ENCODE measurements around the gene JARID2.
"Not testable (repeated sequence)": the region's sequence is repeated elsewhere in the genome, so short reads cannot be mapped to it uniquely, and the experiment has no call there.

Gene JARID2

DNA sequence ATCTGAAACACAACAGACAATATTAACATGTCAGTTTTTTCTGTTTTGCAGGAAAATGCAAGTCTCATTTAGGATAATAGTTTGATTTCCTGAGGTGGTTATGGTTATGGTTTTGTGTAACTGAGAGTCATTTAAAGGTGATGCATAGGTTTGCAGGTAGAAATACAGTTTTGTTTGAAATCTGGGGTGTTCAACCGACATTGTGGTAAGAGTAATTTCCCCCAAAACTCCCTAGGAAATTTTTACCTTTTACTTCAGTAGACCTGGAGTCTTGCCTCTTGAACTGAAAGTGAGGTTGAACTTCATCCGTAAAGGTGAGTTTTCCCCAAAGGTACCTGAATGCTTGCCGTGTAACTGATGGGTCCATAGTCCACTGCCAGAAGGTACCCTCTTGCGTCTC lies 71.4 kb downstream of the JARID2 start:
- TF ChIP-seq, protein P1, sequence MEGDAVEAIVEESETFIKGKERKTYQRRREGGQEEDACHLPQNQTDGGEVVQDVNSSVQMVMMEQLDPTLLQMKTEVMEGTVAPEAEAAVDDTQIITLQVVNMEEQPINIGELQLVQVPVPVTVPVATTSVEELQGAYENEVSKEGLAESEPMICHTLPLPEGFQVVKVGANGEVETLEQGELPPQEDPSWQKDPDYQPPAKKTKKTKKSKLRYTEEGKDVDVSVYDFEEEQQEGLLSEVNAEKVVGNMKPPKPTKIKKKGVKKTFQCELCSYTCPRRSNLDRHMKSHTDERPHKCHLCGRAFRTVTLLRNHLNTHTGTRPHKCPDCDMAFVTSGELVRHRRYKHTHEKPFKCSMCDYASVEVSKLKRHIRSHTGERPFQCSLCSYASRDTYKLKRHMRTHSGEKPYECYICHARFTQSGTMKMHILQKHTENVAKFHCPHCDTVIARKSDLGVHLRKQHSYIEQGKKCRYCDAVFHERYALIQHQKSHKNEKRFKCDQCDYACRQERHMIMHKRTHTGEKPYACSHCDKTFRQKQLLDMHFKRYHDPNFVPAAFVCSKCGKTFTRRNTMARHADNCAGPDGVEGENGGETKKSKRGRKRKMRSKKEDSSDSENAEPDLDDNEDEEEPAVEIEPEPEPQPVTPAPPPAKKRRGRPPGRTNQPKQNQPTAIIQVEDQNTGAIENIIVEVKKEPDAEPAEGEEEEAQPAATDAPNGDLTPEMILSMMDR (IDR thresholded peaks at IDR 0.05; ENCODE audit: low read depth, low read length), result no peak
- no peak overlapping the region for H3K4me3 ChIP-seq (ENCODE audit: low read depth, low read length)
- no peak for DNase-seq (ENCODE audit: low read depth, low spot score)
- in situ Hi-C loops (cut with HindIII; ENCODE audit: low sequenced_read_pairs), result no loop called here

DNA sequence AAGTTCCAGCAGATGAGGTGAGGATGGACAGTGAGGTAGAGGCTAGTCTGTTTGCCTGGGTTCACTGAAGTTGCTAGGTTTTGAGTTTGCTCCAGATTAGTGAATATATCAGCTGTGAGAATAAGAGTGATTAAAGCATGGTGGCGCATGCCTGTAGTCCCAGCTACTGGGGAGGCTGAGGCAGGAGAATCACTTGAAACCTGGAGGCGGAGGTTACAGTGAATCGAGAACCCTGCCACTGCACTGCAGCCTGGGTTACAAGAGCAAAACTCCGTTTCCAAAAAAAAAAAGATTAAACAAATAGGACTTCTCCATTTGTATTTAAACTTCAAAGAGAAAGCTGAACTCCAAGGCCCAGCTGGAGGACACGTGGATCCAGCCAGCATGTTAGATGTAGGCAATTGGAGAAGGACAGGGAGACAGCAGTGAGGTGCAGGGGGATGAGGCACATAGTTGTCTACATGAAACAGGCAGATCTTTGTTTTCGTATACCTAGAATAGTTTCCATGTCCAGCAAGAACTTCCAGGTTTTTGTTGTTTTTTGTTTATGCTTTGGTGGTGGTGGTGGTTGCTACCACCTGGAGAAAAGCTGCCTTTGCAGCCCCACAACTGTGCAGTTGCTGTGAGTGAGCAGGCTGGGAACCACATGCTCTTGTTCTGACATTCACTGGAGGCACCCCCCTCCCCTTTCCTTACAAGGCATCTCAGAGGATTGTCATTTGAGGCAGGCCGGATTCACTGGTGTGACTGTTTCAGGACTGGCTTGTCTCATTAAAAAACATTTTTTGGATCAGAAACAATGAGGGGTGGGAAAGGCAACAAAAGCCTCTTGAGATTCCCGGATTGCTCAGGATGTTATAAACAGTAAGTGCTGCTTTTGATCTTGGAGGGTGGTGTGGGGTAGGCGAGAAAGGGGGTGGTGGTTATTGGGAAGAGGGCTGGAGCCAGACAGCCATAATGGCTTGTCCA lies 72.3 kb downstream of the JARID2 start:
- in situ Hi-C loops (cut with HindIII; ENCODE audit: low sequenced_read_pairs), result no loop called here
- no peak for DNase-seq (ENCODE audit: low read depth, low spot score)

DNA sequence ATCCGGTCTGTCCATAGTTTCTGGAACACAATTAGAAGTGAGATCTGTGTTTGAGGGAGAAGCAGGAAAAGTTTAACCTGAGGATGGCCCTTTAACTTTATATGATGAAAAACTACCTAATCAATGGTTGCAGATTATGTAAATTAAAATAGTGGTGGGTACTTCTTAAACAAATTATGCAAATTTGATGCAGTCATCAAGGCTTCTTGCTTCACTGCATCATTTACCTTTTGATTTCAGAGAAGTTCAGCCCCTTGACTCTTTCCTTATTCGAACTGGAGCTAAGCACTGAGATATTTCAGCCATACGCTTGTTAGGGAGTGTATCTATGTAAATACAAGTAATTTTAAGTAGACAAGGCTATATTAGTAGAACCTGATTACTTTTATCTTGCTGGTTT lies 73.8 kb downstream of the JARID2 start:
- in situ Hi-C loops (cut with HindIII; ENCODE audit: low sequenced_read_pairs), result no loop called here
- H3K4me3 ChIP-seq (ENCODE audit: low read depth, low read length), result no peak overlapping the region
- no peak for DNase-seq (ENCODE audit: low read depth, low spot score)
- TF ChIP-seq, protein P1 (IDR thresholded peaks at IDR 0.05; ENCODE audit: low read depth, low read length), result no peak

More for the DNA sequence above, 72.3 kb downstream of the JARID2 start:
- H3K4me3 ChIP-seq (ENCODE audit: low read depth, low read length), result no peak overlapping the region
- TF ChIP-seq, protein P1 (IDR thresholded peaks at IDR 0.05; ENCODE audit: low read depth, low read length), result no peak

DNA sequence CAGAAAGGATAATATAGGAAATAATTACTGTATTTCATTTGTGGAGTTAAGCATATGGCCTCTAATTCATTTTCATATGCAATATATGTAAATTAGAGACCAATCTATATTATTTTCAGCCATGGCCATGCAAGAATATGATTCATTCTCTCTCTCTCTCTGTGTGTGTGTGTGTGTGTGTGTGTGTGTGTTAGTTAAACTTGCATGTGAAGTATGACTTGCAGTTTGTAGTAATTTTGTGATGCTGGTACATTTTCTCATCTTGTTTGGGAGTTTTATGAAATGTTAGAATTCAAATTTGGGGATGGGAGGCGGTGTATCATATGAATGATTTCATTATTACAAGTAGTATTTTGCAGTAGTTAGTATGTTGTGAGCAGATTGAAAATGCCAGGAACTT lies 74.8 kb downstream of the JARID2 start:
- TF ChIP-seq, protein P1 (IDR thresholded peaks at IDR 0.05; ENCODE audit: low read depth, low read length), result no peak
- no peak for DNase-seq (ENCODE audit: low read depth, low spot score)
- no peak overlapping the region for H3K4me3 ChIP-seq (ENCODE audit: low read depth, low read length)
- in situ Hi-C loops (cut with HindIII; ENCODE audit: low sequenced_read_pairs), result no loop called here

DNA sequence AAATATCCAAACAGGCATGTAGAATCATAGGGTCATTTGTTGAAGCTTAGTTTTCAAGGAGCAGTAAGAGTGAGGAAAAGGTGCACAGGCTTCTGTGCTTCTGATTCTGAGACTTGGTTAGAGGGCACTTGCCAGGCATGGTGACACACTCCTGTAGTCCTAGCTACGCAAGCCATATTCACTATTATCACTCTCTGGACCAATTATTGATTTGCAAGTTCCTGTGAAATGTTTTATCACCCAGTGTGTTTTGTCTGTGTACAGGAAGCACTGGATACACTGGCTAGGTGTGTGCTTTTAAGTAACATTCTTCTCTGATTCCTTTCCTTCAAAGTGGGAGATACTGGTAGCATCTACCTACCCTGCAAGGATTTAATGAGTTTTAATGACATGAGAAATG lies 76.3 kb downstream of the JARID2 start:
- TF ChIP-seq, protein P1 (IDR thresholded peaks at IDR 0.05; ENCODE audit: low read depth, low read length), result no peak
- DNase-seq (ENCODE audit: low read depth, low spot score), result no peak
- in situ Hi-C loops (cut with HindIII; ENCODE audit: low sequenced_read_pairs), result no loop called here
- no peak overlapping the region for H3K4me3 ChIP-seq (ENCODE audit: low read depth, low read length)

DNA sequence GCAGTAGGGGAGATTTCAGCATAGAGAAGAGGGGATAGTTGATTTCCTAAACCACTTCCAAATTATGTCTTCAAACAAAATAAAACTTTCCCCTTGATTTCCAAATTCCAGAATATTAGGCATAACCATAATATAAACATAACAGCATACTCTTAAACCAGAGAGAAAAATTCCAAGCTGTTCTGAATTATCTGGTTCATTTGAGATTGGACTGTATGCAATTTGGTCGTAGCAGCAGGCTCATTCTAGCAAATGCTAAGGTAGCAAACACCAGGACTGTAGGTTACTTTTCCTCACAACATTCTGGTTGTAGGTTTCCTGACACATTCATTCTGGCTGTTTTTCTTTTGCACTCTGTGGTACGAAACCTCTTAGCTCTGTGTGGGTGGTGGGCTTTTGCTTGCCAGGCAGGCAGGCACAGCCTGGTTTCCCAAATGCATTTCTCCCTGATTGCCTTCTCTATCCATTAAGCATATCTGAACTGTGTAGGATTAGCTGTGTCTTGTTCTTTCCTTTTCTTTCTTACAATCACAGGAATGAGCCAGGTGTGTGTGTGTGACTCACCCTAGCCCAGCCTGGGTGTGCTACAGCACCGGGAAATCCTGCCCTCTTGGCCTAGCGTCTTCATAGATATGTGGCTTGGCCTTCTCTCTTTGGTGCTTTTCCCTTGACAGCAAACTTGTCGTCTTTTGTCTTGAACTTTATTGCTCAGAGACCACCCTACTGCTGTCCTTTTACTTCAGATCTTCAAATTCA lies 77.1 kb downstream of the JARID2 start:
- in situ Hi-C loops (cut with HindIII; ENCODE audit: low sequenced_read_pairs), result no loop called here
- no peak overlapping the region for H3K4me3 ChIP-seq (ENCODE audit: low read depth, low read length)
- TF ChIP-seq, protein P1 (IDR thresholded peaks at IDR 0.05; ENCODE audit: low read depth, low read length), result no peak
- peak; percentile 66 for DNase-seq (ENCODE audit: low read depth, low spot score)

DNA sequence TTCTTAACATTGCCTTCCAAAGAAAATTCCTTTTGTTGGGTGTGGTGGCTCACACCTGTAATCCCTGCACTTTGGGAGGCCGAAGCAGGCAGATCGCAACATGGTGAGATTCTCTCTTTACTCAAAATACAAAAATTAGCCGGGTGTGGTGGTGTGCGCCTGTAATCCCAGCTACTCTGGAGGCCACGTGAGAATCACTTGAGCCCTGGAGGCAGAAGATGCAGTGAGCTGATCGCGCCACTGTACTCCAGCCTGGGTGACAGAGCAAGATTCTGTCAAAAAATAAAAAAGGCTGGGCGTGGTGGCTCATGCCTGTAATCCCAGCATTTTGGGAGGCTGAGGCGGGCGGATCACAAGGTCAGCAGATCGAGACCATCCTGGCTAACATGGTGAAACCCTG lies 77.7 kb downstream of the JARID2 start:
- H3K4me3 ChIP-seq (ENCODE audit: low read depth, low read length); in situ Hi-C loops (cut with HindIII; ENCODE audit: low sequenced_read_pairs); DNase-seq (ENCODE audit: low read depth, low spot score): not testable (repeated sequence)
